ENCODE results near the gene SERPINA1.

SERPINA1 gene

DNA sequence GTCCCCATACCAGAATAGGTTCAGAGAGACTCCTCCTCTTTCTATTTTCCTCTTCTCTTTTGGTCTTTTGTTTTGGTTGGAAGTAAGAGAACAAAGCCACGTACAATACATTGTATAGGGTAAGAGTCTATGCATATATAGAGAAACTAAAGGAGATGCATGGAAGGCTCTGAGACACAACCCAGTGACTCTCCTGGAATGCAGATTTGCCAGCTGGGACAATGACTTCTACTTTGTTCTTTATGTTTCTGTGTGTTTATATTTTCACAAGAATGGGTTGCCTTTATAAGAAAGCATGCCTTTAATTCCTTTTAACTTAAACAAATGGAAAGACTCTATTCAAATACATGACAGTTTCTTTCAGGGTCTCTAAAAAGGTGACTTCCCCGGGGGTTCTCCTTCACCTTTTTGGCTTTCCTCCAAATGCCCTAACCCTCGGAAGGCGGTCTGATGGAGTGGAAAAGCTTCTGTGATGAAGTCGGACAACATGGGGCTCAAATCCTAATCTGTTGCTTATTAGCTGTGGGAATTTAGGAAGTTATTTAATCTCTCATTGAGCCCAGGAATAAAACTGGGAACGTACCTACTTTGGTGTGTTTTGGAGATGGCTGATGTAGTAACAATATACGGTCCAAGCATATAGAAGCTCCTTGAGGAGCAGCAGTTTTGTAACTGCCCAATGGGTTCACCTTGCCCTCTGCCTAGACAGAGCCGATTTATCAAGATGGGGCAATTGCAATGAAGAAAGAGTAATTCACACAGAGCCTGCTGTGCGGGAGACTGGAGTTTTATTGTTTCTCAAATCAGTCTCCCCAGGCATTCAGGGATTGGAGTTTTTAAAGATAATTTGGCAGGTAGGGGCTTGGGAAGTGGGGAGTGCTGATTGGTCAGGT lies 9.1 kb upstream of the SERPINA1 start:
- DNase-seq, result no peak

GRCh38 chr14:94396628-94397225 lies 8.3 kb upstream of the SERPINA1 start:
- DNase-seq, result no peak

GRCh38 chr14:94395888-94396574 lies 7.6 kb upstream of the SERPINA1 start:
- no peak for DNase-seq

- no peak for DNase-seq
These were observed 7.0 kb upstream of the SERPINA1 start for GRCh38 chr14:94395282-94395887.

DNA sequence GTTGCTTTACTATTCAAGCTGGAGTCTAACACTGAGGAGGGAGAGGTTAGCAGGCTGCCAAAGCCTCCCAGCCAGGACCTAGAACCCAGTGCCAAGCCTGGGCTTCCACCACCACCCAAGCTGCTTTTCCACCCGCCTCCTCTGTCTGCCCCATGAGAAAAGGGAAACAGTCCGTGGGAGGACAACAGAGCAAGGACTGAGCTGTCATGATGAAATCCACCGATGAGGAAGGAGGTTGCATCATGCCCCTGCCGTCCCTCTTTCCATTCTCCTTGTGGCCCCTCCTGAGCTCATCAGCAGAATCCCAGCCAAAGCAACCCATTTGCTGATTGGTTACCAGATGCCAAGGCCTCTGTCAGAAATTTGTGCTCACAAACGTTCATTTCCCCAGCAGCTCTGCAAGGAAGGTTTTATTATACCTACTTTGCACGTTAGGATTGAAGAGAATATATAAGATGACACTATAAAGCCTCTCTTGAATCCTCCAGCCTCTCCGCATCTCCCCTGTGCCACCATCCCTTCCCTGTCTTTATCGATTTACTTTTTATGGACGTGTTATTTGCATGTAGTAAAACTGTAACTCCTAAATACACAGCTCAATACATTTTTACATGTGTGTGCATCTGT lies 6.3 kb upstream of the SERPINA1 start:
- peak; percentile 48 for DNase-seq

- DNase-seq, result no peak
These were observed 5.7 kb upstream of the SERPINA1 start for GRCh38 chr14:94394025-94394493.

DNA sequence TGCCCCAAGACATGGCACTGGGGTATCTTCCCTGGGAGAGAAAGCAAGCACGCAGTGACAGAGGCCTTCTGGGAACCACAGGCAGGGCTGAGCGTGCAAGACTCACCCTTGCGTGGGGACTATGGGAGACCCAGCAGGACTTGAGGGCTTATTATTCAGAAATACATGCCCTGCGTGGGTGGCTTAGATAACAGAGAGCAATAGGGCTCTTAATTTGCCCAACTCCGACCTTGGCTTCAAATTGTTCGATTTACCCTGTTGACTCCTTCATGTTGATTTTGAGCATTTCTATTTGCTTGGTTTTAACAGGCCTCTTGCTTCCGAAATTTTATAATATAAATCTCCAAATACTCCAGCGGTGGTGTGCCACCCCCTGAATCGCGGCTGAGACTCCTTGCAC lies 5.1 kb upstream of the SERPINA1 start:
- DNase-seq, result no peak

DNA sequence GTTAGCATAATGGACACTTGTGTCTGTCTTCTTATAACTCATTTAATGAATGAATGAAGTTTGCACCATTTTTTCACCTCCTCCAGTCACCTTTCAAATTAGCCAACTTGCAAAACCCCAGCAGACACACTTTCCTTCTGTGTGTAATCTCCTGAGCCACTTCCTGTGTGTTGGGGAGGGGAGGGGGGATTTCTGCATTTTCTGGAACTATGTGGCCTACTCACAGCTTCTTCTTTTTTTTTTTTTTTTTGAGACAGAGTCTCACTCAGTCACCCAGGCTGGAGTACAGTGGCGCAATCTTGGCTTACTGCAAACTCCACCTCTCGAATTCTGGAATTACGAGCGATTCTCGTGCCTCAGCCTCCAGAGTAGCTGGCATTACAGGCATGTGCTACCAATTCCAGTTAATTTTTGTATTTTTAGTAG lies 4.1 kb upstream of the SERPINA1 start:
- DNase-seq, result peak; percentile 81

GRCh38 chr14:94391281-94391975 lies 3.0 kb upstream of the SERPINA1 start:
- no peak for DNase-seq

GRCh38 chr14:94390372-94391086 lies 2.1 kb upstream of the SERPINA1 start:
- no peak for DNase-seq

DNA sequence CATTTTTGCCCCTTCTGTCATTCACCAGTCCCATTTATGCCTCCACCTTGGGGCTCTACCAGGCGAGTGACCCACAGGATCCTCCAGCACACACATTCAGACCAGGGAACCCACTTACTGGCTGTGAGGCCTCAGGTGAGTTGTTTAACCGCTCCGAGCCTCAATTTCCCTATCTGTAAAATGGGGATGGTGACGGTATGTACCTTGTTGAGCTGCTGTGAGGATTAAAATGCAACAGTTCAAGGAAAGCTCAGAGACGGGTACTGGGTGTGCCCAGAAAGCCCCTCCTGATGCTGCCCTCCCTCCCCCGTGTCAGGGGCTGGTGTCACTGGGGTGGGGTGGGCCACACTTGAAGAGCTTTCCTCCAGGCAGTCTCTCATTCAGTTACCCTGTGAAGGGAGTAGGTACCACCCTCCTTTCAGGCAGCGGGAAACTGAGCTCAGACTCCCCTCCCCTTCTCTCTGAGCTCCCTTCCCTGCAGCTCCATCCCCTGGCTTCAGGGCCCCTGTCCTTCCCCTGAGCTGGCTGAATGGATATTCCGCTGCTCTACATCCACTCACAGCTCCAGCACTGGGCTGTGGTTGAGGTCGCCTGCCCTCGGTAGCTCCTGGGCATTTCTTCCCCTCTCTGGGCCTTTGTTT lies 1.4 kb upstream of the SERPINA1 start:
- no peak for DNase-seq

GRCh38 chr14:94389104-94389469 lies 685 bp upstream of the SERPINA1 start:
- DNase-seq, result no peak

DNA sequence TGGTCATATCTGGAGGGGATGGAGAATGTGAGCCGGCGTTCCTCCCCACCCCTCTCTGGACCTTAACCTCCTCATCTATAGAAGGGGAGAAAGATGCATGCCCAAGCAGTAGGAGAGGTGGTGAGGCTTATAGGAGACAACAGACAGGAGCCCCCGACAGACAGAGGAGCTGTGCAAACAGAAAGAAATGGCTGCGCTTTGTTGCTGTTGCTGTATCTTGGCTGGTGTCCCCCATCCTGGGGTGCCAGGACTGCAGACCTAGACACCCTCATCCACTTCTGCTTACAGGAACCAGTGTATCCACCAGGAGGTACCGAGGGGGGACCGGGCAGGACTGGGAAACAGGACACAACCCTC lies 397 bp downstream of the SERPINA1 start:
- DNase-seq, result no peak

- DNase-seq, result no peak
These were observed 1.1 kb downstream of the SERPINA1 start for GRCh38 chr14:94387051-94388026.

GRCh38 chr14:94386085-94387031 lies 2.0 kb downstream of the SERPINA1 start:
- no peak for DNase-seq

GRCh38 chr14:94385553-94386057 lies 2.8 kb downstream of the SERPINA1 start:
- no peak for DNase-seq

GRCh38 chr14:94384342-94384741 lies 4.1 kb downstream of the SERPINA1 start:
- DNase-seq, result no peak

- no peak for DNase-seq
These were observed 4.6 kb downstream of the SERPINA1 start for GRCh38 chr14:94383777-94384176.

Measured in fibroblast of skin of right biceps (primary cell).